ENCODE results near the gene ALDOB. TPM values are rescaled to one million over a fixed set of nuclear protein-coding genes. Genes with fewer than 3 reads are reported as not detected.

Gene ALDOB
- total RNA-seq, 1 experiment from 2014 or later = not detected

DNA sequence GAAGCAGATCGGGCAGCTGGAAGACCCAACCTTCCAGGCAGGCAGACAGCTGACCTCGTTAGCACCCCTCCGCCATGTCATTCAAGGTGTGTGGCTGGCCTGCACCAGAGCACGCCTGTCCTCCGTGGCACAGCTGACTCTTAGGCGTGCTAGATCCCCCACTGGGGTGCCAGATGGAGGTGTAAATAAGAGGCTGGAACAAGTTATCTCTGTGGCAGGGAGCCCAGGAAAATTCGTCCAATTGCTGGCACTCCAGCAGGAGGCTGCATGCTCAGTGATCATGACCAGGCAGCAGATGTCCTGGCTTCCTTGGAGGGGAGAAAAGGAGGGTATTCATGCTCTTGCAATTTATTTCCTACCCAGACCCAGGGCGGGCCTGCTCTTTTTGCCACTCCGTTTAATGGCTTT lies 7.8 kb upstream of the ALDOB start:
- H2AFZ ChIP-seq (ENCODE audit: low read length) = no peak overlapping the region
- ATAC-seq = no peak
- H3K27ac ChIP-seq (ENCODE audit: low read length) = no peak overlapping the region
- peaks cover 27% of the 10 kb centered on the region for H3K27me3 ChIP-seq (ENCODE audit: low read length)
- no TSS peak for BruUV-seq (replicated peaks)
- H3K79me2 ChIP-seq (ENCODE audit: low read length) = no peaks in the 10 kb centered on the region
- H3F3A ChIP-seq (ENCODE audit: low read length, unreplicated experiment) = no peaks in the 10 kb centered on the region
- H3K4me2 ChIP-seq (ENCODE audit: low read length) = no peak overlapping the region
- ChIA-PET POLR2A (ENCODE audit: unreplicated experiment) (no interaction called here), CTCF (no interaction called here)
- H3K9me3 ChIP-seq (ENCODE audit: low read length) = no peaks in the 10 kb centered on the region
- DNase-seq = no peak
- no peaks in the 10 kb centered on the region for H3K4me1 ChIP-seq (ENCODE audit: insufficient read depth, low read length)
- intact Hi-C loops (cut with micrococcal nuclease) = no loop called here
- H3K9ac ChIP-seq (ENCODE audit: low read length) = no peak overlapping the region
- TF ChIP-seq, protein P1, sequence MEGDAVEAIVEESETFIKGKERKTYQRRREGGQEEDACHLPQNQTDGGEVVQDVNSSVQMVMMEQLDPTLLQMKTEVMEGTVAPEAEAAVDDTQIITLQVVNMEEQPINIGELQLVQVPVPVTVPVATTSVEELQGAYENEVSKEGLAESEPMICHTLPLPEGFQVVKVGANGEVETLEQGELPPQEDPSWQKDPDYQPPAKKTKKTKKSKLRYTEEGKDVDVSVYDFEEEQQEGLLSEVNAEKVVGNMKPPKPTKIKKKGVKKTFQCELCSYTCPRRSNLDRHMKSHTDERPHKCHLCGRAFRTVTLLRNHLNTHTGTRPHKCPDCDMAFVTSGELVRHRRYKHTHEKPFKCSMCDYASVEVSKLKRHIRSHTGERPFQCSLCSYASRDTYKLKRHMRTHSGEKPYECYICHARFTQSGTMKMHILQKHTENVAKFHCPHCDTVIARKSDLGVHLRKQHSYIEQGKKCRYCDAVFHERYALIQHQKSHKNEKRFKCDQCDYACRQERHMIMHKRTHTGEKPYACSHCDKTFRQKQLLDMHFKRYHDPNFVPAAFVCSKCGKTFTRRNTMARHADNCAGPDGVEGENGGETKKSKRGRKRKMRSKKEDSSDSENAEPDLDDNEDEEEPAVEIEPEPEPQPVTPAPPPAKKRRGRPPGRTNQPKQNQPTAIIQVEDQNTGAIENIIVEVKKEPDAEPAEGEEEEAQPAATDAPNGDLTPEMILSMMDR (conservative IDR thresholded peaks at IDR 0.05; ENCODE audit: low read depth, low read length) = no peak
- TF ChIP-seq EZH2phosphoT487 (IDR thresholded peaks at IDR 0.05; ENCODE audit: borderline replicate concordance, low read length) (no peak), EZH2 (IDR thresholded peaks at IDR 0.05; ENCODE audit: low read length, unreplicated experiment) (no peak)
- H3K4me3 ChIP-seq (ENCODE audit: low read length) = no peak overlapping the region
- H3K36me3 ChIP-seq (ENCODE audit: low read depth, low read length) = no peaks in the 10 kb centered on the region
- H4K20me1 ChIP-seq (ENCODE audit: low read length) = no peaks in the 10 kb centered on the region
- no peaks in the 10 kb centered on the region for H3K9me2 ChIP-seq (replicated peaks; ENCODE audit: low read length)

DNA sequence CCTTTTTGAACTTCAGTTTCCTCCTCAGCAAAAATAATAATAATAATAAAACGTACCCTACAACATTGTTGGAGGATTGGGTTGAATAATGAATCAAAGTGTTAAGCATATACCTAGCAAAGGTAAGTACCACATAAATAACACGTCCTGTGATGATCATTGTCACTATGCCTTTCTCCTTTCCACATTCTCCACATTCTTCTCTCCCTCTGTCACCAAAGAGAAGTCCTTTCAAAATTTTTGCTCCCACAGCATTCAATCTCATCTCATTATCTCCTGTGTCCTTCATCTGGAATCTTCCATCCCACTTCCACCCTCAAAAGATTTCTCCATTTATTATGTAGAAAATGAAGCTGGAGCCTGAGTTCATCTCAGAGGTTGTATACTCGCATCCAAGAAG lies 7.2 kb upstream of the ALDOB start:
- TF ChIP-seq, protein P1 (conservative IDR thresholded peaks at IDR 0.05; ENCODE audit: low read depth, low read length) = no peak
- TF ChIP-seq EZH2phosphoT487 (IDR thresholded peaks at IDR 0.05; ENCODE audit: borderline replicate concordance, low read length) = no peak
- TF ChIP-seq EZH2 (IDR thresholded peaks at IDR 0.05; ENCODE audit: low read length, unreplicated experiment) = no peak
- Histone ChIP-seq H3K4me1 (ENCODE audit: insufficient read depth, low read length) (no peaks in the 10 kb centered on the region), H4K20me1 (ENCODE audit: low read length) (no peaks in the 10 kb centered on the region), H3K27me3 (ENCODE audit: low read length) (peaks cover 27% of the 10 kb centered on the region), H3K36me3 (ENCODE audit: low read depth, low read length) (no peaks in the 10 kb centered on the region), H3K9me3 (ENCODE audit: low read length) (no peaks in the 10 kb centered on the region), H2AFZ (ENCODE audit: low read length) (no peak overlapping the region), H3K9me2 (replicated peaks; ENCODE audit: low read length) (no peaks in the 10 kb centered on the region), H3K4me3 (ENCODE audit: low read length) (no peak overlapping the region), H3K4me2 (ENCODE audit: low read length) (no peak overlapping the region), H3K79me2 (ENCODE audit: low read length) (no peaks in the 10 kb centered on the region), H3K9ac (ENCODE audit: low read length) (no peak overlapping the region), H3F3A (ENCODE audit: low read length, unreplicated experiment) (no peaks in the 10 kb centered on the region), H3K27ac (ENCODE audit: low read length) (no peak overlapping the region)
- DNase-seq (no peak), ATAC-seq (no peak)
- no TSS peak for BruUV-seq (replicated peaks)
- intact Hi-C loops (cut with micrococcal nuclease) = no loop called here
- CTCF ChIA-PET = no interaction called here
- POLR2A ChIA-PET (ENCODE audit: unreplicated experiment) = no interaction called here

DNA sequence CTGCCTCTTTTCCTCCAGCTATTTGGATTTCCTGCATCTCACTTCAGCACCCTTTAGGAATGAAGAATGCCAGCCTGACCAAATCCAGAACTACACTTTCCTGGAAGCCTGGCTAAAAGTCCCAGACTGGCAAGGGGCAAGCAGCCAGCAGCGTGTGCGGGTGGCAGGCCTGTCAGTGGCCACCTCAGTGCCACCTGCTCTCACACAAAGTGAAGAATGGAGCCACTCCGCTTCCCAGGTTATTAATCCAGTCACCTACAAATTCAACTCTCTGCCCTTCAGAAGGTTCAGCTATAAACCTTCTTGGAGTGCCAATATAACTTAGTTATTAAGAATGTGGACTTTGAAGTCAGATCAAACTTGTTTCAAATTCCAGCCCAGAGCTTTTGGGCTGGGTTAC lies 6.7 kb upstream of the ALDOB start:
- no peaks in the 10 kb centered on the region for H3F3A ChIP-seq (ENCODE audit: low read length, unreplicated experiment)
- H2AFZ ChIP-seq (ENCODE audit: low read length) = no peak overlapping the region
- peaks cover 27% of the 10 kb centered on the region for H3K27me3 ChIP-seq (ENCODE audit: low read length)
- no peaks in the 10 kb centered on the region for H4K20me1 ChIP-seq (ENCODE audit: low read length)
- CTCF ChIA-PET = no interaction called here
- no TSS peak for BruUV-seq (replicated peaks)
- DNase-seq = no peak
- H3K9me2 ChIP-seq (replicated peaks; ENCODE audit: low read length) = no peaks in the 10 kb centered on the region
- no peaks in the 10 kb centered on the region for H3K4me1 ChIP-seq (ENCODE audit: insufficient read depth, low read length)
- no peaks in the 10 kb centered on the region for H3K79me2 ChIP-seq (ENCODE audit: low read length)
- no peaks in the 10 kb centered on the region for H3K36me3 ChIP-seq (ENCODE audit: low read depth, low read length)
- TF ChIP-seq, protein P1 (conservative IDR thresholded peaks at IDR 0.05; ENCODE audit: low read depth, low read length) = no peak
- TF ChIP-seq EZH2 (IDR thresholded peaks at IDR 0.05; ENCODE audit: low read length, unreplicated experiment) = no peak
- no peak overlapping the region for H3K4me2 ChIP-seq (ENCODE audit: low read length)
- no peak overlapping the region for H3K9ac ChIP-seq (ENCODE audit: low read length)
- POLR2A ChIA-PET (ENCODE audit: unreplicated experiment) = no interaction called here
- no peak for ATAC-seq
- no peaks in the 10 kb centered on the region for H3K9me3 ChIP-seq (ENCODE audit: low read length)
- no peak overlapping the region for H3K27ac ChIP-seq (ENCODE audit: low read length)
- intact Hi-C loops (cut with micrococcal nuclease) = no loop called here
- no peak overlapping the region for H3K4me3 ChIP-seq (ENCODE audit: low read length)

Measured in PC-3 (cell line).